Purkinje cell (primary cell): ENCODE data around the gene NKX2-8. TPM values are rescaled to one million over a fixed set of nuclear protein-coding genes. Genes with fewer than 3 reads are reported as not detected.

Experiments used
- polyA plus RNA-seq: library from polyadenylated mRNA; unstranded; fragments of >200 nt; fragmentation: Nextera tagmentation; gene quantifications from 2 replicates; pipeline ENCODE4 v1.2.1, GENCODE V29; 2014

The NKX2-8 gene
- polyA plus RNA-seq = not detected in 2 replicates

DNA sequence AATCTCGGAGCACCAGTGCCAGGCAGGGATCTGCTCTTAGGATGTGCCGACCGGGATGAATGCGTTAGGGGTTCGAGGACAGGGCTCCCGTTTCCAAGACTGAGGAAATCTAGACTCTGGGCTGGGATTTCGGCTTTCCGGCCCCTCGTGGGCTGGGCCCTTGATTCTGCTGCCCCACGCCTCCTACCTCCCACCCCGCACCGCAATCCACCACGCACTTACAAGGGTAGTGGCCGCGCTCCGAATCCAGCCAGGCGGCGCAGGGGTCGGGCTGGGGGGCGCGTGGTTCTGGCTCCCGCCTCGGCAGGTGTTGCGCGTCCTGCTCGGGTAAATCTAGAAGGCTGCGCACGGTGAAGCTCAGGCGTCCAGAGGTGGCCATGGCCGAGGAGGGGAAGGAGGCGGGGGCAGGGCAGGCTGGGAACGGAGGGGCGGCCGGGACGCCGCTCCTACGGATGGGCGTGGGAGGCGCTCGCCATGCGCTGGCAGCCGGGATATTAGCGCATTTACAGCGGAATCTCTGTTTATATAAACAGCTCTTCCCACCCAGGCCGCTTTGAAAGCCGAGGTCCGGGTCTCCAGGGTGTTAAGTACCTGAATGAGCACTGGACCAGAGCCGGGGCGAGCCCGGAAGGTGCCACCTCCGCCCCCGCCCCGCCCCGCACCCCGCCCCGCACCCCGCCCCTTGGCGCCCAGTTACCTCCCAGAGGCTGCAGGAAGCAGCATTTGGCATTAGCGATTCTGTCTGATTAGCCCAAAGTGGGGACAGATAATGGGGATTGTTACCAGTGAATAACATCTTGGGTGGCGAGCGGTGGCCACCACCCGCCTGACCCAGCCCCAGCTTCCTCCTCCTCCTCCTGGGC, at the start of gene NKX2-8:
TSS of gene NKX2-8 (minus strand) at position 604 of the 863 bp plus-strand sequence. CDS start at position 379, 225 bp downstream.

Other genes with a start within 250 kb of the NKX2-8 start
- gene NKX2-1, start 62.4 kb downstream of the NKX2-8 start, polyA plus RNA-seq = not detected in 2 replicates
- gene PAX9, start 79.2 kb upstream of the NKX2-8 start, polyA plus RNA-seq = 0.07 TPM in 1 of 2 replicates, not detected in the other